ENCODE data around the gene TRABD.

TRABD gene

GRCh38 chr22:50197856-50198623, 12.3 kb downstream of the TRABD start:
- TF ChIP-seq GATA3 (IDR thresholded peaks at IDR 0.05; ENCODE audit: low read depth, low read length) = no peak
- no peak for TF ChIP-seq GATA2 (IDR thresholded peaks at IDR 0.05; ENCODE audit: low read depth, low read length)

GRCh38 chr22:50198624-50199017, 12.9 kb downstream of the TRABD start:
- TF ChIP-seq GATA3 (IDR thresholded peaks at IDR 0.05; ENCODE audit: low read depth, low read length) = no peak
- TF ChIP-seq GATA2 (IDR thresholded peaks at IDR 0.05; ENCODE audit: low read depth, low read length) = no peak

GRCh38 chr22:50199251-50199721, 13.6 kb downstream of the TRABD start:
- TF ChIP-seq GATA3 (IDR thresholded peaks at IDR 0.05; ENCODE audit: low read depth, low read length) = no peak

- no peak for TF ChIP-seq GATA3 (IDR thresholded peaks at IDR 0.05; ENCODE audit: low read depth, low read length)
- TF ChIP-seq GATA2 (IDR thresholded peaks at IDR 0.05; ENCODE audit: low read depth, low read length) = no peak
Observed at GRCh38 chr22:50199829-50200460, 14.2 kb downstream of the TRABD start.

GRCh38 chr22:50200461-50201190, 14.9 kb downstream of the TRABD start, which contains the start of gene SELENOO:
TSS of gene SELENOO (plus strand) at chr22:50201011. CDS start at chr22:50201037, 26 bp downstream.
- TF ChIP-seq GATA3 (IDR thresholded peaks at IDR 0.05; ENCODE audit: low read depth, low read length) (no peak), GATA2 (IDR thresholded peaks at IDR 0.05; ENCODE audit: low read depth, low read length) (no peak)

GRCh38 chr22:50201191-50202129, 15.7 kb downstream of the TRABD start:
- TF ChIP-seq GATA3 (IDR thresholded peaks at IDR 0.05; ENCODE audit: low read depth, low read length) = no peak

- TF ChIP-seq GATA3 (IDR thresholded peaks at IDR 0.05; ENCODE audit: low read depth, low read length) = no peak
Observed at GRCh38 chr22:50202130-50202666, 16.5 kb downstream of the TRABD start.

GRCh38 chr22:50203288-50203687, 17.6 kb downstream of the TRABD start:
- no peak for TF ChIP-seq GATA2 (IDR thresholded peaks at IDR 0.05; ENCODE audit: low read depth, low read length)
- TF ChIP-seq GATA3 (IDR thresholded peaks at IDR 0.05; ENCODE audit: low read depth, low read length) = no peak

- TF ChIP-seq GATA2 (IDR thresholded peaks at IDR 0.05; ENCODE audit: low read depth, low read length) (no peak), GATA3 (IDR thresholded peaks at IDR 0.05; ENCODE audit: low read depth, low read length) (no peak)
Observed at GRCh38 chr22:50204571-50204970, 18.9 kb downstream of the TRABD start.

- no peak for TF ChIP-seq GATA2 (IDR thresholded peaks at IDR 0.05; ENCODE audit: low read depth, low read length)
- no peak for TF ChIP-seq GATA3 (IDR thresholded peaks at IDR 0.05; ENCODE audit: low read depth, low read length)
Observed at GRCh38 chr22:50205781-50206569, 20.3 kb downstream of the TRABD start.

GRCh38 chr22:50206599-50206998, 20.9 kb downstream of the TRABD start:
- TF ChIP-seq GATA3 (IDR thresholded peaks at IDR 0.05; ENCODE audit: low read depth, low read length) = no peak
- TF ChIP-seq GATA2 (IDR thresholded peaks at IDR 0.05; ENCODE audit: low read depth, low read length) = no peak

GRCh38 chr22:50207383-50208140, 21.8 kb downstream of the TRABD start:
- TF ChIP-seq GATA3 (IDR thresholded peaks at IDR 0.05; ENCODE audit: low read depth, low read length) (no peak), GATA2 (IDR thresholded peaks at IDR 0.05; ENCODE audit: low read depth, low read length) (no peak)

Data from SH-SY5Y (cell line).